HG03354 (cell line): ENCODE measurements around the gene MFSD12.
"Not testable (repeated sequence)": the region's sequence is repeated elsewhere in the genome, so short reads cannot be mapped to it uniquely, and the experiment has no call there.

ENCODE experiments used
- ATAC-seq: cut with Tn5 transposase; IDR thresholded peaks from one replicate; pipeline ENCODE4 v1.9.1; 2021; ENCODE audit warnings: mild to moderate bottlenecking; ENCODE audit not compliant: unreplicated experiment, poor library complexity, severe bottlenecking

The MFSD12 gene

GRCh38 chr19:3538965-3539755, 18.2 kb downstream of the MFSD12 start, which contains the start of gene TEKTIP1:
Gene TEKTIP1, plus strand, starts transcription at chr19:3539174. Its CDS starts 4 bp downstream, at chr19:3539178.
- ATAC-seq = no peak

GRCh38 chr19:3538258-3538929, 19.0 kb downstream of the MFSD12 start:
- ATAC-seq = no peak

GRCh38 chr19:3537438-3538240, 19.7 kb downstream of the MFSD12 start:
- no peak for ATAC-seq

- no peak for ATAC-seq
Measured at GRCh38 chr19:3537101-3537437, 20.3 kb downstream of the MFSD12 start.

- ATAC-seq = no peak
Measured at GRCh38 chr19:3536429-3537100, 20.8 kb downstream of the MFSD12 start.

GRCh38 chr19:3535981-3536380, 21.4 kb downstream of the MFSD12 start:
- no peak for ATAC-seq

GRCh38 chr19:3535563-3535965, 21.8 kb downstream of the MFSD12 start:
- no peak for ATAC-seq

GRCh38 chr19:3535235-3535535, 22.2 kb downstream of the MFSD12 start:
- ATAC-seq = no peak

- no peak for ATAC-seq
Measured at GRCh38 chr19:3534375-3535234, 22.8 kb downstream of the MFSD12 start.

GRCh38 chr19:3533563-3534216, 23.7 kb downstream of the MFSD12 start:
- no peak for ATAC-seq

- ATAC-seq = no peak
Measured at GRCh38 chr19:3533033-3533432, 24.4 kb downstream of the MFSD12 start.

GRCh38 chr19:3532154-3532786, 25.1 kb downstream of the MFSD12 start:
- ATAC-seq = no peak

GRCh38 chr19:3531716-3532115, 25.7 kb downstream of the MFSD12 start:
- ATAC-seq = no peak

- no peak for ATAC-seq
Measured at GRCh38 chr19:3530389-3530788, 27.0 kb downstream of the MFSD12 start.

GRCh38 chr19:3529299-3529698, 28.1 kb downstream of the MFSD12 start:
- not testable (repeated sequence) for ATAC-seq

- no peak for ATAC-seq
Measured at GRCh38 chr19:3528539-3529211, 28.7 kb downstream of the MFSD12 start.

- no peak for ATAC-seq
Measured at GRCh38 chr19:3528080-3528479, 29.3 kb downstream of the MFSD12 start.
